Measurements from ENCODE around the gene SMPDL3B.
"Not testable (repeated sequence)": the region's sequence is repeated elsewhere in the genome, so short reads cannot be mapped to it uniquely, and the experiment has no call there.

SMPDL3B gene

GRCh38 chr1:27971674-27972073 is 36.9 kb downstream of the SMPDL3B start:
- DNase-seq = no peak

GRCh38 chr1:27972141-27972540 is 37.3 kb downstream of the SMPDL3B start:
- DNase-seq = no peak

GRCh38 chr1:27973771-27974416 is 39.1 kb downstream of the SMPDL3B start:
- DNase-seq = no peak

GRCh38 chr1:27974417-27974781 is 39.6 kb downstream of the SMPDL3B start:
- no peak for DNase-seq

GRCh38 chr1:27979151-27979858 is 44.5 kb downstream of the SMPDL3B start:
- DNase-seq = no peak

- DNase-seq = no peak
These were observed 45.0 kb downstream of the SMPDL3B start for GRCh38 chr1:27979859-27980201.

GRCh38 chr1:27980216-27980845 is 45.5 kb downstream of the SMPDL3B start:
- no peak for DNase-seq

GRCh38 chr1:27981145-27981544 is 46.3 kb downstream of the SMPDL3B start:
- no peak for DNase-seq

- DNase-seq = no peak
These were observed 56.2 kb downstream of the SMPDL3B start for GRCh38 chr1:27990920-27991537.

GRCh38 chr1:27992276-27992675 is 57.5 kb downstream of the SMPDL3B start:
- no peak for DNase-seq

GRCh38 chr1:27993241-27993640 is 58.4 kb downstream of the SMPDL3B start:
- DNase-seq = no peak

GRCh38 chr1:27994060-27994459 is 59.3 kb downstream of the SMPDL3B start:
- DNase-seq = no peak

- DNase-seq = not testable (repeated sequence)
These were observed 59.7 kb downstream of the SMPDL3B start for GRCh38 chr1:27994526-27994925.

- DNase-seq = no peak
These were observed 64.3 kb downstream of the SMPDL3B start for GRCh38 chr1:27999055-27999454.

GRCh38 chr1:28002600-28002999 is 67.8 kb downstream of the SMPDL3B start:
- DNase-seq = no peak

GRCh38 chr1:28003117-28003516 is 68.3 kb downstream of the SMPDL3B start:
- not testable (repeated sequence) for DNase-seq

Measured in retina (tissue), 1 donor.